HG02981 (cell line): ENCODE measurements around the gene AFMID.
"Not testable (repeated sequence)": the region's sequence is repeated elsewhere in the genome, so short reads cannot be mapped to it uniquely, and the experiment has no call there.

ENCODE experiments used
- ATAC-seq: cut with Tn5 transposase; IDR thresholded peaks from one replicate; pipeline ENCODE4 v1.9.1; 2021; ENCODE audit warnings: mild to moderate bottlenecking, moderate library complexity; ENCODE audit not compliant: unreplicated experiment

AFMID gene

GRCh38 chr17:78252701-78253635 is 65.8 kb downstream of the AFMID start:
- ATAC-seq = no peak

GRCh38 chr17:78253636-78253945 is 66.4 kb downstream of the AFMID start:
- ATAC-seq = not testable (repeated sequence)

DNA sequence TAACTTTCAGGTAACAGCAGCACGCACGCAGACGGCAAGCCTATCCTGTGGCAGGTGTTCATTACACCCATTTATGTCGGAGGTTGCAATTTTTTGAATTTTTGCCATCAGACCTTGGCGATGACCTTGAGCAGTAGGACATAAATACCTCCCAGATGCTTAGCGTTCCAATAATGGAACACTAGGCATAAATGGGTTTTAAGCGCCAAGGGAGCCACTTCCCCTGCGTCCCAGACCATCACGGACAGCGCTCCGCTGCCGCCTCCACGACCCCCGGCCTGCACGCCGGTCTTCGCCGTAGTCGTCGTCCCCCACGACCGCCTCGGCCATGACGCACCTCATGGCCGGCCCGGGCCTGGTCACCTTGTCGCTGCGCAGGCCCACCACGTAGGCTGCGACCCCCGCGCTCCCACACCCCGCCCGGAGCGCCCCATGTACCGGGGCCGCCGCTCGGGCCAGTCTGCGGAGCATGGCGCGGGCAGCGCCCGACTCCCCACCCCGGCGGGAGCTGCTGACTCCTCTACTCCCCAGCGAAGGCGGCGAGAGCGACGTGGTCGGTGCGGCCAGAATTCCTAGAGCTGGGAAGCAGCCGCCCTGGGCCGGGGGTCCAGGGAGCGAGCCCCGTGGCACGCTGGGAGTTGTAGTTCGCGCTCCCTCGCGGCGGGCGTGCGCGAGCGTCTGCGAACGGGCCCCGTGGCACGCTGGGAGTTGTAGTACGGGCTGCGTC is 66.9 kb downstream of the AFMID start:
- peak; percentile 40 for ATAC-seq

GRCh38 chr17:78255029-78255656 is 68.0 kb downstream of the AFMID start:
- ATAC-seq = no peak

DNA sequence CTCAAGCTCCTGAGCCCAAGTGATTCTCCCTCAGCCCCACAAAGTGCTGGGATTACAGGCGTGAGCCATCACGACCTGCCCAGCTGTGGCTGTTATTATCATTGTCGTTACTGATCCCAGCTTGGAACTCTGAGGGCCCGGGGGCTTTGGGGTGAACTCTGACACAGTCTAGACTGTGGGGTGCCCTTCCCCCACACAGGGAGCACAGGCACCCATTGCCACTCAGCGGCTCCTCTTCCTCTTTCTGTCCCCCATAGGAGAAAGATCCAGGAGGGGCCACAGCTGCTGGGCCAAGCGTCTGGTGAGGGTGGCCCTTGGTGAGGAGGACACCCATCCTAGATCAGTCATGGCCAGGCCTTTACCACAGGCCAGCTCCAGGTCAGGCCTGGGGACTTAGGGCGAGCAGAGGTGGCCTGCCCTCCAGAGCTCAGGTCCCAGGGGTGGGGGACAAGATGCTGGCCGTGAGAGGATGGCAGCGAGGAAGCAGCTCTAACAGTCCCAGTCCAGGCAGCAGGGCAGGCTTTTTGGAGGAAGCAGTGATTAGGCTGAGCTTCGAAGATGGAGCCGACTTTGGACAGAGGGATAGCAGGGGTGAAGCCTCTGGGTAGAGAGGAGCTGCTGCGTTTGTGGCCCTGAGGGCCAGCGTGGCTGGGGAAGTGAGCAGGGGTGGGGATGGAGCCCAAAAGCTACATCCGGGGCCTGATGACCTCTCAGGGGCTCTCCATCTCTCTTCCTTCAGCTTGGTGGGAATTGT is 69.0 kb downstream of the AFMID start:
- ATAC-seq = no peak

DNA sequence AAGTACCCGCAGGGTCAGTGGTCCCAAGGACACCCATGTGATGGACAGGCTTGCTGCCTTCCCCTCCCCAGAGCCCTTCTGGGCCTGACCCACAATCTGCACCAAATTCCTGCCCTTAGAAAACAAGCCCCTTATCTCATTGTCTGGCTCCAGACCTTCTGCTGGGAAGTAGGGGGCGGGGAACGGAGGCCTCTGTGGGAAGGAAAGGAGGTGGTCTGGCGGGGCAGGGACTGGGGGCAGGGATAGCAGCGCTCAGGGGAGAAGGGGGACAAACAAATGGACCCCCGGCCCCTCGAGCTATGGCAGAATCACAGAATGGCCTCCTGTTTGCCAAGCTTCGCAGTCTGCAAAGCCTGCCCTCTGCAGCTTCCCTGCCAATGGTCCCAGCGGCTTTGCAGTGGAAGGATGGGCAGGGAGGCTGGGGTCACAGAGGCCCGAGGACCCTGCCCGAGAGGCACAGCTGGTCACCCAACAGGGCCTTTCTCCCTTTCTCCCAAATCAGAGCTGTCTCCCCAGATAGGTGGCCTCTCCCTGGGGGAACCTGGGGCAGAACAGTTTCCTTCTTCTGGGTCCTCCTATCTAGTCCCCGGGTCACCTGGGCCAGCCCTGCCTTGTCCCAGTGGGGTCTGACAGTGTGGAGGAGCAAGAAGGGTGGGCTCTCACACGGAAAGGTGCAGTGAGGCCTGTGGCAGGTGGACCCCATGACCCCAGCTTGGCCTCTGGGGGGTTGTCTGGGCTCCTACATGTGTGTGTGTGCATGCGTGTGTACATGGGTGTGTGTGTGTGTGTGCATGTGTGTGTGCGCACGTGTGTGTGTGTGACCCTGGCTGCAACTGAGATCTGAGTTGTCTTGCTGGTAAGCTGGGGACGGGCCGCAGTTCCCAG is 69.8 kb downstream of the AFMID start:
- no peak for ATAC-seq
